Vein endothelial cell (primary cell): ENCODE measurements around the gene SMIM11. TPM values are rescaled to one million over a fixed set of nuclear protein-coding genes. Genes with fewer than 3 reads are reported as not detected.

Experiments
- total RNA-seq: library from RNA; depleted of rRNA; stranded (reverse); fragments of >200 nt; gene quantifications from 2 replicates; pipeline ENCODE4 v1.2.3, GENCODE V29; 2012

The SMIM11 gene
- 4.4 and 8.8 TPM in 2 replicates for total RNA-seq

GRCh38 chr21:34374940-34375618 lies at the start of gene SMIM11:
Gene SMIM11, plus strand, starts transcription at chr21:34375507. Its CDS starts 3,998 bp downstream, at chr21:34379505.

DNA sequence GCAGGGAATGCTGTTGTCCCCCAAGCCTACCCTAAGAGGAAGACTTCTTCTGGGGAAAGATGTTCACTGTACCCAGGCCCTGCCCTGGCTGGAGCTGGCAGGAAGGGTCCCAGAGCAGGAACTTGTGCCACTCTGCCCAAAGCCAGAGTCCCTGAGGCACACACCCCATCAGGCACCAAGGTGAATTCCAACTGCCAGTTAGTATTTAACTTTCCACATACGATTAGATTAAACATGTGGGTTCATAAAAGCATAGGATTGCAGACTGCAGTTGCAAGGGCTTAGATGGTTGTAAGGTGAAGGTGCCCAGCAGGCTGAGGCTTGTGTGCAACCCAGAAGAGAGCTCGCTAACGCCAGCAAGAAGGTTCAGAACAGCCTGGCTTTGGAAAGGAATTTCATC lies 11.6 kb upstream of the SMIM11 start, which contains the start of gene KCNE2:
KCNE2 (plus strand) TSS at position 274 of the 400 bp plus-strand sequence. CDS start 6,473 bp downstream, outside the sequence.

DNA sequence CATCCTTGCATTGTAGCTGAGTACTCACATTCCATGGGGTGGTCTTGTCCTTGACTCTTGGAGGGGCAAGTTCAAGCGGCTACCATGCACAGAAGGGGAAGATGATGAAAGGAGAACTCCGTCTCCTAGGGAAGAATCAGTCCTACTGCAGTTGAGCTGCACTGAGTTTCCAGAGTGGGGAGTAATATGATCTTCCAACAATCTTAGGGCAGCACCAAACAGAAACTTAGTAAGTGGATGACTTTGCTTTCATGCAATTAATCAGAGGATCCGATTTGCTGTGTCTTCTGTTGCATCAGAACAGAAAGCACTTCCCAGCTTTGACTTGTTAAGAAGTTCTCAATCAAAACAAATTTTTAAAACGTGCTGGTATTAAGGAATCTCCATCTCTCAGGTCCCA lies 48.5 kb downstream of the SMIM11 start, which contains the start of gene SMIM34:
SMIM34 (minus strand) TSS at position 147 of the 400 bp plus-strand sequence; CDS start at position 35, 112 bp downstream.

Other genes starting within 250 kb of the SMIM11 start
- not detected in 2 replicates for gene KCNE2, start 11.5 kb upstream of the SMIM11 start, total RNA-seq
- not detected in 2 replicates for gene SMIM34, start 48.4 kb downstream of the SMIM11 start, total RNA-seq
- 0.10 TPM in 1 of 2 replicates, not detected in the other for gene KCNE1, start 136.7 kb downstream of the SMIM11 start, total RNA-seq
- 18.9 and 22.7 TPM in 2 replicates for gene RCAN1, start 239.6 kb downstream of the SMIM11 start, total RNA-seq